H1 (cell line): ENCODE data around the gene TSPAN9.

ENCODE experiments used
- EZH2 ChIP-seq: fragments of 200-600 bp; sonication (generic); IDR thresholded peaks from 2 replicates; pipeline ENCODE4 v1.7.1; 2012; ENCODE audit warnings: low read depth, mild to moderate bottlenecking, moderate library complexity, low read length, inconsistent platforms; ENCODE audit not compliant: severe bottlenecking
- HDAC2 ChIP-seq, 2 experiments: fragments of 300-600 bp in 1 of 2; sonication (generic) in 1 of 2; IDR thresholded peaks; 2 replicates each; pipeline ENCODE4 v1.6.1; 2011 to 2012; ENCODE audit warnings: low read depth in 2 of 2, low read length in 2 of 2, mild to moderate bottlenecking in 2 of 2, moderate library complexity in 2 of 2, borderline replicate concordance in 1 of 2, inconsistent platforms in 1 of 2
- POLR2A ChIP-seq, 2 experiments: IDR thresholded peaks; 1 replicate in 1 of 2; 2 replicates in 1 of 2; pipeline ENCODE4 v1.6.1; 2011; ENCODE audit warnings: low read depth in 2 of 2, low read length in 2 of 2, mild to moderate bottlenecking in 2 of 2; ENCODE audit errors: control extremely low read depth in 1 of 2
- RNF2 ChIP-seq: fragments of 200-900, 300-1000 bp; sonication (generic); IDR thresholded peaks from 2 replicates; pipeline ENCODE4 v1.7.1; 2016; ENCODE audit warnings: borderline replicate concordance, low read depth, mild to moderate bottlenecking, antibody characterized with exemption, low read length; ENCODE audit not compliant: poor library complexity, severe bottlenecking; ENCODE audit errors: missing control alignments
- YY1 ChIP-seq: IDR thresholded peaks from 2 replicates; pipeline ENCODE4 v1.6.1; 2011; ENCODE audit warnings: low read depth, mild to moderate bottlenecking, low read length
- TF ChIP-seq, protein P1 (sequence below): IDR thresholded peaks from 2 replicates; pipeline ENCODE4 v1.6.1; 2012; ENCODE audit warnings: inconsistent platforms
- TF ChIP-seq, protein P2 (sequence below), 3 experiments: IDR thresholded peaks; 1 replicate in 2 of 3; 2 replicates in 1 of 3; pipeline versions ENCODE4 v1.5.1 to v1.6.1; 2011; ENCODE audit warnings: low read length in 3 of 3, mild to moderate bottlenecking in 3 of 3, inconsistent platforms in 2 of 3, low read depth in 1 of 3, moderate library complexity in 1 of 3; ENCODE audit not compliant: insufficient read depth in 1 of 3; ENCODE audit errors: control extremely low read depth in 1 of 3

DNA sequence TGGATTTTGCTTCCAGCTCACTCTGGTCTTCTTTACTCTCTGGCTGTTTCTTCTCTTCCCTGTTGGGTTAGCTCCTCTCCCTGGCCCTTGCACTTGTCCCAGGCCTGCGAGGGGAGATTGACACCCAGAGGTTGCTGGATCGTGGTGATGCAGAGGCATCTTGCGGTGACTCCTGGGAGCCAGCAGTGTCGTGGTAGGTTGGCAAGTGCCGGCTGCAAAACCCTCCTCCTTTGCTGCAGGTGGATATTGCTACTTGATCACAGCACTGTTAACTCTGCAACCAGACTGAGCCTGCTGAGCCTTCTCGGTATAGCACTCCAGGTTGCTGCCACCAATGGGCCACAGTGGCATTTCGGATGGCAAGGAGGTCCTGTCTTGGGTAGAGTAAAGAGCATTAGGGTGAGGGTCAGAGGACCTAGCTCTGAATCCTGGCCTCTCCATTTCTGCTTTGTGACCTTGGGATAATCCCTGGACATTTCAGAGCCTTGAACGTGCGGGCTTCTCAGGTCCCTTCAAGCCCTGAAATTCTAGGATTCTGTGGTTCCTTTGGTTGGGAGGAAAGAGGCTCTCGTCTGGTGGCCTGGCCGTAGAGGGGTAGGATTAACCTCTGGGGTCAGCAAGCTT is 87.4 kb downstream of the TSPAN9 start:
- TF ChIP-seq HDAC2 (IDR thresholded peaks at IDR 0.05; ENCODE audit: borderline replicate concordance in 1 of 2, low read depth in 2 of 2, low read length in 2 of 2), result no peak
- TF ChIP-seq POLR2A (IDR thresholded peaks at IDR 0.05; ENCODE audit: control extremely low read depth in 1 of 2, low read depth in 2 of 2, low read length in 2 of 2), result no peak
- TF ChIP-seq YY1, result no peak
- no peak for TF ChIP-seq EZH2
- no peak for TF ChIP-seq RNF2
- TF ChIP-seq, protein P1, sequence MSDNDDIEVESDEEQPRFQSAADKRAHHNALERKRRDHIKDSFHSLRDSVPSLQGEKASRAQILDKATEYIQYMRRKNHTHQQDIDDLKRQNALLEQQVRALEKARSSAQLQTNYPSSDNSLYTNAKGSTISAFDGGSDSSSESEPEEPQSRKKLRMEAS, result no peak
- TF ChIP-seq, protein P2, sequence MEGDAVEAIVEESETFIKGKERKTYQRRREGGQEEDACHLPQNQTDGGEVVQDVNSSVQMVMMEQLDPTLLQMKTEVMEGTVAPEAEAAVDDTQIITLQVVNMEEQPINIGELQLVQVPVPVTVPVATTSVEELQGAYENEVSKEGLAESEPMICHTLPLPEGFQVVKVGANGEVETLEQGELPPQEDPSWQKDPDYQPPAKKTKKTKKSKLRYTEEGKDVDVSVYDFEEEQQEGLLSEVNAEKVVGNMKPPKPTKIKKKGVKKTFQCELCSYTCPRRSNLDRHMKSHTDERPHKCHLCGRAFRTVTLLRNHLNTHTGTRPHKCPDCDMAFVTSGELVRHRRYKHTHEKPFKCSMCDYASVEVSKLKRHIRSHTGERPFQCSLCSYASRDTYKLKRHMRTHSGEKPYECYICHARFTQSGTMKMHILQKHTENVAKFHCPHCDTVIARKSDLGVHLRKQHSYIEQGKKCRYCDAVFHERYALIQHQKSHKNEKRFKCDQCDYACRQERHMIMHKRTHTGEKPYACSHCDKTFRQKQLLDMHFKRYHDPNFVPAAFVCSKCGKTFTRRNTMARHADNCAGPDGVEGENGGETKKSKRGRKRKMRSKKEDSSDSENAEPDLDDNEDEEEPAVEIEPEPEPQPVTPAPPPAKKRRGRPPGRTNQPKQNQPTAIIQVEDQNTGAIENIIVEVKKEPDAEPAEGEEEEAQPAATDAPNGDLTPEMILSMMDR (IDR thresholded peaks at IDR 0.05; ENCODE audit: control extremely low read depth in 1 of 3, insufficient read depth in 1 of 3, low read depth in 1 of 3, low read length in 3 of 3), result no peak
